Right lobe of liver (tissue), 4 donors: Measurements from ENCODE around the gene OSBPL10.

Experiments
- POLR2A ChIP-seq: fragments of 450-650 bp; IDR thresholded peaks from one replicate; pipeline ENCODE4 v1.6.1; 2017; ENCODE audit warnings: antibody characterized with exemption, mild to moderate bottlenecking
- TF ChIP-seq, protein P1 (sequence below), 4 donors: fragments of 200-600 bp in 3 of 4; fragments of 450-650 bp in 1 of 4; IDR thresholded peaks; one replicate each; pipeline versions ENCODE4 v1.5.1 to v1.8.0; 2016 to 2022; ENCODE audit warnings: antibody characterized with exemption in 4 of 4, mild to moderate bottlenecking in 2 of 4
- donor health status: DM: no; HTN: no; CAD: no.
- donor health status: DM: no; HTN: no; CAD: no.
- donor health status: DM: no; HTN: yes; CAD: no.

DNA sequence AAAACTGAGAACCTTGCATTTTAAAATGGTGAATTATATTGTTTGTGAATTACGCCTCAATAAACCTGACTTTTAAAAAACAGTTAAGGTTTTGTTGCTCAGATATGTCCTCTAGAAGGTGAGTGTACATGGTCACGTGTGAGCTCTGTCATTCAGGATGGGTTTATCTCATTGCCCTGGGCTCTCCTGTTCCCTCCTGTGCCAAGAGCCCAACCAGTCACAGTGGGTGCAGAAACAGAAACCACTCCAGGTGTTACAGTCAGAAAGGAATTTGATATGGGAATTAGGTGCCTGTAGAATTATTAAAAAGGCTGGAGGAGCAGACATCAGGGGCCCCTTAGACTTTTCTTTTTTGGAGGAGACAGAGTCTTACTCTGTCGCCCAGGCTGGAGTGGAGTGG is 252.0 kb downstream of the OSBPL10 start:
- TF ChIP-seq, protein P1, sequence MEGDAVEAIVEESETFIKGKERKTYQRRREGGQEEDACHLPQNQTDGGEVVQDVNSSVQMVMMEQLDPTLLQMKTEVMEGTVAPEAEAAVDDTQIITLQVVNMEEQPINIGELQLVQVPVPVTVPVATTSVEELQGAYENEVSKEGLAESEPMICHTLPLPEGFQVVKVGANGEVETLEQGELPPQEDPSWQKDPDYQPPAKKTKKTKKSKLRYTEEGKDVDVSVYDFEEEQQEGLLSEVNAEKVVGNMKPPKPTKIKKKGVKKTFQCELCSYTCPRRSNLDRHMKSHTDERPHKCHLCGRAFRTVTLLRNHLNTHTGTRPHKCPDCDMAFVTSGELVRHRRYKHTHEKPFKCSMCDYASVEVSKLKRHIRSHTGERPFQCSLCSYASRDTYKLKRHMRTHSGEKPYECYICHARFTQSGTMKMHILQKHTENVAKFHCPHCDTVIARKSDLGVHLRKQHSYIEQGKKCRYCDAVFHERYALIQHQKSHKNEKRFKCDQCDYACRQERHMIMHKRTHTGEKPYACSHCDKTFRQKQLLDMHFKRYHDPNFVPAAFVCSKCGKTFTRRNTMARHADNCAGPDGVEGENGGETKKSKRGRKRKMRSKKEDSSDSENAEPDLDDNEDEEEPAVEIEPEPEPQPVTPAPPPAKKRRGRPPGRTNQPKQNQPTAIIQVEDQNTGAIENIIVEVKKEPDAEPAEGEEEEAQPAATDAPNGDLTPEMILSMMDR (IDR thresholded peaks at IDR 0.05) = no peak
- no peak for TF ChIP-seq POLR2A
